22Rv1 (cell line): Measurements from ENCODE around the gene MAD1L1.

Experiments used
- CTCF ChIP-seq: fragments of 450-650 bp; IDR thresholded peaks from 2 replicates; pipeline ENCODE4 v1.5.1; 2017; ENCODE audit warnings: mild to moderate bottlenecking
- ZFX ChIP-seq: fragments of 450-650 bp; IDR thresholded peaks from 2 replicates; pipeline ENCODE4 v1.6.1; 2017; ENCODE audit warnings: antibody characterized with exemption, borderline replicate concordance

GRCh38 chr7:2072042-2072441 lies 160.7 kb downstream of the MAD1L1 start:
- no peak for TF ChIP-seq CTCF
- no peak for TF ChIP-seq ZFX
